HG03575 (cell line): ENCODE data around the gene CPLX3.

ENCODE experiments used
- ATAC-seq: cut with Tn5 transposase; IDR thresholded peaks from one replicate; pipeline ENCODE4 v1.9.1; 2021; ENCODE audit not compliant: unreplicated experiment, insufficient number of reproducible peaks, low FRiP score; ENCODE audit errors: extremely low read depth

The CPLX3 gene

DNA sequence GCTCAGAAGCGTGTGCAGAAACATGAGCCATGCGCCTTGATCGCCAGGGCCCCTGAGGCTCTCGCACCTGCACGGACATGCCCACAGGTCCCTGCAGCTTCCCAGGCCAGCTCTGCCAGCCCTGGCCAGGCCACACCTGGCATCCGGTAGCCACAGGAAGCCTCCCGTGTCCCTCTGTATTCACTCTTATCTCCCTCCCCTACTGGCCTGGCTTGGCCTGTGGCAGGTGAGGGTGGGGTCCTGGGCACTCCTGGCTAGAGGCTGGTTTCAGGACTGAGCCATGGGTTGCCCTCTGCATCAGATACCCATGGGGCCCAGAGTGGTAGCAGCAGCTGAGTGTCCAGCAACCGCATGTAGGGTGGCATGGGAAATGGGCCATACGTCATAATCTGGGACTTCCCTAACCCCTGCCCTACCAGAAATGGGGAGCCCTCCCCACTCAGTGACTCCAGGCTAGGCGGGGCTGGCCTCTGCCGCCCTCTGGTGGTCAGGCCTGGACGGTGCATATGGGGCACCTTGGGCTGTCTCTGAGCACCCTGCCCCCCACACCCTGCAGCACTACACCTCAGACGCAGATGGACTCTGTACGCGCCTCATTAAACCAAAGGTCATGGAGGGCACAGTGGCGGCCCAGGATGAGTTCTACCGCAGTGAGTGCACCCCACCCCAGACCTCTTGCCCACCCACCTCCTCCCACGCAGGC, 26.4 kb upstream of the CPLX3 start:
- ATAC-seq, result no peak

DNA sequence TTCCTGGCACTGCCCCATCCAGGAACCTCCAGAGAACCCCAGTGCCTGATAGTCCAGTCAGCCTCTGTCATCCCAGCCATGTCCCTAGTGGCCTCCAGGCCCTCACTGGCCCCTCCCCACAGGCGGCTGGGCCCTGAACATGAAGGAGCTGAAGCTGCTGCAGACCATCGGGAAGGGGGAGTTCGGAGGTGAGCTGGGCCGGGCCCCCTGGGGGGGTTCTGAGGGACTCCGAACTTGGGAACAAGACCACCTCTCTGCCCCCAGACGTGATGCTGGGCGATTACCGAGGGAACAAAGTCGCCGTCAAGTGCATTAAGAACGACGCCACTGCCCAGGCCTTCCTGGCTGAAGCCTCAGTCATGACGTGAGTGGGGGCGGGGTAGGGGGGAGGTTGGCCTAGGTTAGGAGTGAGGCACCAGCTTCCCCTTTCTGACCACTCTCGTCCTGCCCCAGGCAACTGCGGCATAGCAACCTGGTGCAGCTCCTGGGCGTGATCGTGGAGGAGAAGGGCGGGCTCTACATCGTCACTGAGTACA, 25.8 kb upstream of the CPLX3 start:
- no peak for ATAC-seq

DNA sequence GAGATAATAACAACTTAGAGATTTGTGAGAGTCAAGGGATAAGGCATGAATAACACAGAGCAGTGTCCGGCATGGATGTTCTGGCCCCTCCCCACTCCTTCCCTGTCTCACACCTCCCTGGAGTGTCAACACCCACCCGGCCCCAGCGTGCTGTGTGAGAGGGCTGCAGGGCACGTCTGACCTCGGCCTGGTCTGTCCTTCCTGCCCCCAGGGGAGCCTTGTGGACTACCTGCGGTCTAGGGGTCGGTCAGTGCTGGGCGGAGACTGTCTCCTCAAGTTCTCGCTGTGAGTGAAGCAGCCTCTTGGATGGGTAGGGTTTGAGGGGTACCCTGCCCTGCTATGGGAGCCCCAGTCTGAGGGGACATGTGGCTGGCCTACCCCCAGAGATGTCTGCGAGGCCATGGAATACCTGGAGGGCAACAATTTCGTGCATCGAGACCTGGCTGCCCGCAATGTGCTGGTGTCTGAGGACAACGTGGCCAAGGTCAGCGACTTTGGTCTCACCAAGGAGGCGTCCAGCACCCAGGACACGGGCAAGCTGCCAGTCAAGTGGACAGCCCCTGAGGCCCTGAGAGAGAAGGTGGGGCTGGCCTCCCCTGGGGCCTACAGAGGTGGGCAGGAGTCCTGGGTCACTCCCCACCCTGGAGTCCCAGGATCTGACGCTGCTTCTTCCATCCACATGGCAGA, 25.0 kb upstream of the CPLX3 start:
- no peak for ATAC-seq

DNA sequence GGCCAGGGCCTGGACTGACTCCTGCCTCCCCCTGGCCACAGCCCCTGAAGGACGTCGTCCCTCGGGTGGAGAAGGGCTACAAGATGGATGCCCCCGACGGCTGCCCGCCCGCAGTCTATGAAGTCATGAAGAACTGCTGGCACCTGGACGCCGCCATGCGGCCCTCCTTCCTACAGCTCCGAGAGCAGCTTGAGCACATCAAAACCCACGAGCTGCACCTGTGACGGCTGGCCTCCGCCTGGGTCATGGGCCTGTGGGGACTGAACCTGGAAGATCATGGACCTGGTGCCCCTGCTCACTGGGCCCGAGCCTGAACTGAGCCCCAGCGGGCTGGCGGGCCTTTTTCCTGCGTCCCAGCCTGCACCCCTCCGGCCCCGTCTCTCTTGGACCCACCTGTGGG, 24.1 kb upstream of the CPLX3 start:
- ATAC-seq, result no peak

DNA sequence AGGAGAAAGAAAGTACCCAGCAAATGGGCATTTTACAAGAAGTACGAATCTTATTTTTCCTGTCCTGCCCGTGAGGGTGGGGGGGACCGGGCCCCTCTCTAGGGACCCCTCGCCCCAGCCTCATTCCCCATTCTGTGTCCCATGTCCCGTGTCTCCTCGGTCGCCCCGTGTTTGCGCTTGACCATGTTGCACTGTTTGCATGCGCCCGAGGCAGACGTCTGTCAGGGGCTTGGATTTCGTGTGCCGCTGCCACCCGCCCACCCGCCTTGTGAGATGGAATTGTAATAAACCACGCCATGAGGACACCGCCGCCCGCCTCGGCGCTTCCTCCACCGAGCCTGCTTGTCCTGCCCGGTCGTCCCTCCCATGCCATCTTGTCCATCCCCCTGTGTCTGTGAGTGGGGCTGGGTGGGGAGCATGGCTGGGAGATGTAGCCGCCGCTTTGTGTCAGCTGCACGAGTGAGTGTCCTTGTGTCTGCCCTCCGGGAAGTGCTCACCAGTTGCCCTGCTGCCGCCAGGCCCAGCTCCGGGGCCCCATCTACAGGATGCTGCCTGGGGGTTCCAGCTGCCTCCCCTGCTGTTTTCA, 23.5 kb upstream of the CPLX3 start:
- ATAC-seq, result no peak

DNA sequence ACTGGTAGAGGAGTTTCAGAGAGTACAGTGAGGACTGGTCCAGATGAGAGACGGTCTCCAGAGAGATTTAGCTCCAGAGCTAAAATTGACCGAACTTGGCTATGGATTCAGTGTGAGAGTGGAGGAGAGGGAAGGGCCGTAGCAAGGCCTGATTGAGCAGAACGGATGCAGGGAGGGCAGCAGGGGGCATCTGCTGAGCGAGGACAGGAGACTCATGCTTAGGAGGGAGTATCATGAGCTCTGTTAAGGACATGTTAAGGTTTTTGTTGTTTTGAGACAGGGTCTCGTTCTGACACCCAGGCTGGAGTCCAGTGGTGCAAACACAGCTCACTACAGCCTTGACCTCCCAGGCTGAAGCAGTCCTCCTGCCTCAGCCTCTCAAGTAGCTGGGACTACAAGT, 21.5 kb upstream of the CPLX3 start:
- ATAC-seq, result no peak

DNA sequence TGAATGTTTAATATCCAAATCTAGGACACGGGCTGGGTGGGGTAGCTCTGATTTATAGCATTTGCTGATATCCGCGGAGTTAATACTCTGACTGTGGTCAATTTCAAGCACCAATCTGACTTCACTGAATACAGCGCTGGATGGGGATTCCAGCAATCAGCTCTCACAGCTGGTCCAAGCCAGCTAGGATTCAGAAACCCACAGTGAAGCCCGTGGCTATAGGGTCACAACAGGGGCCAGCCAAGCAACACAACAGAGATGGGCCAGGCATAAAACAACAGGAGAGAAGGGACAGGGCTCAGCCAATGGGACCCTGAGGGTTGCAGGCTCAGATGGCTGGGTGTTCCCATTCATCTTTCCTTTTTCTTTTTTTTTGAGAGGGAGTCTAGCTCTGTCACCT, 19.1 kb upstream of the CPLX3 start:
- ATAC-seq, result no peak

DNA sequence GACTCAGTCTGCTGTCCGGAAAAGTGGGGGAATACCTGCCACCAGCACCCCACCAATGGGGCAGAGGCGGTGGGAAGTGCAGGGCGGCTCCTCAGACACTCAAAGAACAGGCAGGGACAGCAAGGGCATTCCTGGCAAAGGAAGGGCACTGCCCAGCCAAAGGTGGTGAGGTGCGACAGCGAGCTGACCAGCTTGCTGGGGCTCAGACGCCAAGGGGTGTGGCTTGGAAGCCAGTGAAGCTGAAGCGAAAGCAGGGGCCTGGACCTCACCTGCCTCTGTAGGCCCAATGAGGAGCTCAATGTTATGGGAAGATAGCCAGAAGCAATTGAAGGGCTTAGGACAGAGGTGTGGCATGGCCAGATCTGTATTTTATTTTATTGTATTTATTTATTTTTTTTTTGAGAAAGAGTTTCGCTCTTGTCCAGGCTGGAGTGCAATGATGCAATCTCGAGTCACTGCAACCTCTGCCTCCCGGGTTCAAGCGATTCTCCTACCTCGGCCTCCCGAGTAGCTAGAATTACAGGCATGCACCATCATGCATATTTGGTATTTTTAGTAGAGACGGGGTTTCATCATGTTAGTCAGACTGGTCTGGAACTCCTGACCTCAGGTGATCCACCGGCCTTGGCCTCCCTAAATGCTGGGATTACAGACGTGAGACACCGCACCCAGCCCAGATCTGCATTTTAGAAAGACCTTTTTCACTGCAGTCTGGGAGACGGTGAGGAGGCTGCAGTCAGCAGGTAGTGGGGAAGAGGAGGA, 18.2 kb upstream of the CPLX3 start:
- no peak for ATAC-seq

DNA sequence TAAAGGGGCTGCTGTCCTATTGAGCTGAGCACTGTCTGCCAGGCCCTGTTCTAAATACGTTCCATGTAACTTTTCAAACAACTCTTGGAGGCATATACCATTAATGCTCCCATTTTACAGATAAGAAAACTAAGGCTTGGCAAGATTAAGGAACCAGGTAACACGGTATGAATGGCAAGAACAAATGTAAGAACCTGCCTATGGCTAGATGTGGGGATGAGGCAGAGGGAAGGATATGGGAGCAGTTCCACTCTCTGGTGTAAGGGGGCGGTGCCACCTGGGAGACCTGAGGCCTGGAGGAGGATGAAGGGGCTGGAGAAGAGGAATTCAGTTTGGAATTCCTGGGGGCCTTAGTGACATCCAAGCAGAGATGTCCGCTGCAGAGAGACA, 17.6 kb upstream of the CPLX3 start:
- ATAC-seq, result no peak

DNA sequence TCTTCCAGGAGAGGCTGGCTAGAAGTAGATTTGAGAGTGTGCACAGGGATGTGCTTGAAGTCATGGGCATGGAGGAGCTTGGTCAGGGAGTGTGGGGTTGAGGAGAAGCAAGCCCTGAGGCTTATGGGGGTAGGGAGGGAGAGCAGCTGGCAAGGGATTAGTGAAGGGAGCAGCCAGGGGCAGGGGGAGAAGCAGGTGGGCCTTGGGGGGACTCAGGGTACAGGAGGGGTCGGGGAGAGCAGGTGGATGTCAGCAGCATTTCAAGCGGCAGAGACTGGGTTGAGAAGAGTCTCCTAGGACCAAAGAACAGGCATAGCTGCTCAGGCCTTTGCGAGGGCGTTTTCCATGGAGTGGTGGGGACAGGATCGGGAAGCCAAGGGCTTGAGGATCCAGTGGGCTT, 17.2 kb upstream of the CPLX3 start:
- no peak for ATAC-seq

DNA sequence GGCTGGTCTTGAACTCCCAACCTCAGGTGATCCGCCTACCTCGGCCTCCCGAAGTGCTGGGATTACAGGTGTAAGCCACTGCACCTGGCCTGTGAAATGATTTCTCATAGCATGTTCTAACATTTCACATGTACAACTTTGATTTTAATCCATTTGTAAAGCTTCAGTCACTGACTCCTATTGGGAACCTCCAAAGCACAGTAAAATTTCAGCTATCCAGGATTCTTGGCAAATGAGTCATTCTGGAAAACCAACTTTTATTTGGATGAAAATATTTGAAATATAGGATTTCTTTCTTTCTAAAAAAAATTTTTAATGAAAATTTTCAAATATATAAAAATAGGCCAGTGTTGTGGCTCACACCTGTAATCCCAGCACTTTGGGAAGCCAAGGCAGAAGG, 16.5 kb upstream of the CPLX3 start:
- ATAC-seq, result no peak

DNA sequence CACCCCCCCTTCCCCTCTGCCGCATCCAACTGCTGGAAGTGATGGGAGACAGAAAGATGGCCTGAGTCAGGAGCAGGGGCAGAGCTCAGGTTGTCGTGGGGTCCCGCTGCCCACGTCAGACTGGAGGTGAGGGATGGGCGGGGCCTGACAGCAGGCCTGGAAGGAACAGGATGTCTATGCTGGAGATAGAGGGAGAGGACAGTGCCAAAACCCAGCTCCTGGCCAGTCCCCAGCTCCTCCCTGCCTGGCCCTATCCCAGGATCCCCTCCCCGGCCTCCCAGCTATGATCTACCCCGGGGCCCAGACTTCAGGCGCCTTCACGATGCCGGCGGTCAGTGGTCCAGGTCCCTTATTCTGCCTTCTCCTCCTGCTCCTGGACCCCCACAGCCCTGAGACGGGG, 13.9 kb upstream of the CPLX3 start, which contains the start of gene LMAN1L:
LMAN1L (plus strand) TSS at position 303 of the 400 bp plus-strand sequence; CDS start at position 323, 20 bp downstream.
- ATAC-seq, result no peak

DNA sequence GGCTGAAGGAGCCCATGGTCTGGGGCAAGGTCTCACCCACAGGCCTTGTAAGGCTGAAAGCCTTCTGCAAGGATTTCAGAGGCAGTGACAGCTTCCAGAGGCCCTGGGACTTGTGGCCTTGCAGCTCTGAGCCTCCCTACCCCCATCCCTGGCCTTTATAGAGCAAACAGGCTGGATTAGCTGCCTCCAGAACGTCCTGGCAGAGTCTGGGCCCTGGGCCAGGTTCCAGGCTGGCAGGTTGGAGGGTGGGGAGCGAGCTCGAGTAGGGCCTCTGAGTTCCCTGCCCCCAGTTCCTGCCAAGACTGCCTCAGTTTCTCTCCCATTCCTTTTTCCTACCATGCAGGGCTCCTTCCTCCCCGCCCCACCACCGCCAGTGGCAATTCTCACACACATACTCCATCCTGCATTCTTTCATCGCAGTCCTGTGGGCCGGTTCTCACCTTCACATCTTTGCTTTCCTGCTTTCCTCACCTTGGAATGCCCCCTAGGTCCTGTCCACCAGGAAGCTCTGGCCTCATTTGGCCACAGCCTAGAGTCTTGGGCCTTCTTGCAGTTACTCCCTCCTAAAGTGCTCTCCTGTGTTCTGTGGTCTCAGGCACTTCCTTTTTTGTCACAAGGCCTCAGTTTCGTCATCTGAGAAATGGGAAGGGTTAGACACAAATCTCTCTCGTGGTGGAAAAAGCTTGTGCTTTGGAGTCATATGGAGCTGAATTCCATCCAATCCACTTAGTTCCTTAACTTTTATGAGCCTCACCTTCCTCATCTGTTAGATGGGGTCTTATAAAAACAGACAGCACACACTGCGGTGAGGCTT, 11.1 kb upstream of the CPLX3 start:
- no peak for ATAC-seq

DNA sequence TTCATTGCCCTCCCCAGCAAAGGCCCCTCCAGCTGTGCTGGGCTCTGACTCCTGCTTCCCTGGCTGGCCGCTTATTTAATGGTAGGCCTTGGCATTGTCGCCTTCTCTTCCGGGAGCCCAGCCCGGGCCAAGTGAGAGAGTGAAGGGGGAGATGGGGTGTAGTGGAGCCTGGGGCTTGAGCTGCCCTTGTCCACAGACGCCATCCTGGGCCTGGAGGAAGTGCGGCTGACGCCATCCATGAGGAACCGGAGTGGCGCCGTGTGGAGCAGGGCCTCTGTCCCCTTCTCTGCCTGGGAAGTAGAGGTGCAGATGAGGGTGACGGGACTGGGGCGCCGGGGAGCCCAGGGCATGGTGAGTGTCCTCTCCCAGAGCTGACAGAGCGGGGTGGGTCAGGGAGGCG, 10.5 kb upstream of the CPLX3 start:
- ATAC-seq, result no peak

DNA sequence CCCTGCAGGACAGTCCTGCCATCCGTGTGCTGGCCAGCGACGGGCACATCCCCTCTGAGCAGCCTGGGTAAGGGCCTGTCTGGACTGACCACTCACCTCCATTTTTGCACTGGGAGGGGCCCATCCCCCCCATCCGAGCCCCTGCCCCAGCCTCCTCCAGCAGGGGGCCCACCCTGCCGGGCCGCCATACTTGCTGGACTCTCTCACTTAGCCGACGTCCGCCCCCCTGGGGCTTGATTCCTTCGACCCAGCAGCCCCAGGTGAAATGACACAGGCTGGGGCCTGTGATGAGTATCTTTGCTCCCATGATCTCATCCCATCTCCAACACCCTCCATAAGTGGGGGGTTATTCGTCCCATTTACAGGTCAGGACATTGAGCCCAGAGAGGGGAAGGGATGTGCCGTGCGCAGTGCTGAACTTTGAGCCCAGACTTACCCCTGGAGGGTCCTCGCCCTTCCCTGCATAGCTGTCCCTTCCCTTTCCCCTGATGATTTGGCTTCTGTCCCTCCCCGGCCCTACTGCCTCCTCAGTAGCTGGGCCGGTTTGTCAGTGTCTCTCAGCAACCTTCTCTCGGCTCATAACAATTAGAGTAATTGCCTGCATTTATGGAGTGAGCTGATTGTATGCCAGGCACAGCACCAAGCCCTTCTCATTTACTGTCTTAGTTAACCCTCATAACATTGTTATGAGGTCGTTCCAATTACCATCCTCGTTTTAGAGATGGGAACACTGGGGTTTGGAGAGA, 9.6 kb upstream of the CPLX3 start:
- ATAC-seq, result no peak

DNA sequence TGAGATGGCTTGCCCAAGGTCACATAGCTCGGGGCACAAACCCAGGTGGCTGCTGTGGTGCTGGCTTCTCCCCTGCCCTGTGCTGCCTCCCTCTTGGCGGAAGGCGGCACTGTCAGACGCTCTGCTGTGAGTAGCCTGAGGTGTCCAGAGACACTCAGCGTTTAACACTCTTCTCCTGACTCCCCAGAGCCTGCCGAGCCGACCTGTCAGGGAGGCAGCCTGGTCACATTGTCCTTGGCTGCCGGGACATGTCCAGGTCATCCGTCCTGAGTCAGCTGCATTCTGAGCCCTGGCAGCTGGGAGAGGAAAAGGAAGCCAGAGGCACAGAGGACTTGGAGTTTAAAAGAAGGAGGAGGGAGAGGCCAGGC, 9.1 kb upstream of the CPLX3 start:
- ATAC-seq, result no peak

DNA sequence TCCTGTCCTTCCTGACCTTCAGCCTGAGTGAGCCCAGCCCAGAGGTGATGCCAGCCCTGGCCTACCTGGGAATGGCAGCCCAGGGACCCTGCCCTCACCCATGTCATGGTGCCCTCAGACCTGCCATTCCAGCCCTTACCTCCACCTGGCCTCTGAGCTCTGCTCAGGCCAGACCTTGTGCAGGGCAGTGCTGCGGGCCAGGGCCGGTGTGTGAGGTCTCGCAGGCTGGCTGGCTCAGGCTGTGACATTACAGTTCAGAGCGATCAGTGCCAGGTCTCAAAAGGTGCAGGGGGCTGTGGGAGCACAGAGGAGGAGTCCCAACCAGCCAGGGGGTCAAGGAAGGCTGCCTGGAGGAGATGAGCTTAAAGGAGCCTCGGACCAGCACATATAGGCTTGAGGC, 6.4 kb upstream of the CPLX3 start:
- no peak for ATAC-seq

DNA sequence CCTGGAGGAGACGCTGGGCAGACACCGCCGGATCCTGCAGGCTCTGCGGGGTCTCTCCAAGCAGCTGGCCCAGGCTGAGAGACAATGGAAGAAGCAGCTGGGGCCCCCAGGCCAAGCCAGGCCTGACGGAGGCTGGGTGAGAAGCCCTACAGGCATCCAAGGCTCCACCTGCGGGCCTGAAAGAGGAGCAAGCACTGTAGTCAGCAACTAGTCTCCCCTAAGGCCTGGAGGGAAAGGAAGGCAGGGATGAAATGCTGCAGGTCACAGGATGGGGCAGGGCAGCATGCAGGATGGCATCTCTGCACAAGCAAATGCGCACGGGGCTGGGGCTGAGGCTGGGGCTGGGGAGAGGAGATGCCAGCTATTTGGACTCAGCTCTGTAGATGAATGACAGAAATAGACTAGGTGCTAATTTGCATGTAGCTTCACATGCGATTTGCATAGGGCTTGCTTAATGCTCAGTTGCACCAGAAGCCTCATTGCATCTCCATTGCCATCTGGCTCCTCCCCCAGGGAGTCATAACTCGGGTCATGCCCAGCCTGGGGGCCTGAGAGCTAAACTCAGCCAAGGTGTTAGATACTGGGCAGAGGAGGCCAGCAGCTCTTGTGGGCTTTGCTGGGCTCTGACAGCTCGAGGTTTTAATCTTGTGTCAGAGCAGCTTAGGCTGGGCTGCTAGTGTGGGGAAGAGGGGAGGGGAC, 5.2 kb upstream of the CPLX3 start:
- no peak for ATAC-seq
